ENCODE data around the gene MZT2B. TPM values are rescaled to one million over a fixed set of nuclear protein-coding genes. Genes with fewer than 3 reads are reported as not detected.
"Not testable (repeated sequence)": the region's sequence is repeated elsewhere in the genome, so short reads cannot be mapped to it uniquely, and the experiment has no call there.

MZT2B gene
- total and polyA plus RNA-seq, 2 donors (not counting 1 experiment from before 2014, with no cell fraction given), result 54.0 to 254 TPM

GRCh38 chr2:130198343-130198742 is 16.3 kb downstream of the MZT2B start, which contains the start of gene TUBA3E:
Gene TUBA3E, minus strand, starts transcription at chr2:130198439. Its CDS starts 79 bp downstream, at chr2:130198360.
- Histone ChIP-seq H3K36me3 (ENCODE audit: control insufficient read depth, insufficient read depth, low read length) (no peaks in the 10 kb centered on the region), H3K79me2 (ENCODE audit: control insufficient read depth, insufficient read depth, low read length) (no peaks in the 10 kb centered on the region), H3K27ac (ENCODE audit: insufficient read depth, low read length) (no peak within 1 kb of the TSS), H3K9me3 (ENCODE audit: control insufficient read depth, insufficient read depth, low read depth, low read length) (no peaks in the 10 kb centered on the region), H3K4me1 (ENCODE audit: control insufficient read depth, extremely low read depth, insufficient read depth, low read length) (no peaks in the 10 kb centered on the region), H3K27me3 (ENCODE audit: control insufficient read depth, insufficient read depth, low read length) (no peaks in the 10 kb centered on the region), H3K4me2 (ENCODE audit: extremely low read depth, insufficient read depth, low read length) (no peak within 1 kb of the TSS), H2AFZ (ENCODE audit: low read length) (no peak within 1 kb of the TSS), H3K4me3 (replicated peaks in 1 of 4; ENCODE audit: control extremely low read depth in 1 of 4, insufficient read depth in 1 of 4, low read depth in 3 of 4, low read length in 4 of 4) (no peak within 1 kb of the TSS), H4K20me1 (ENCODE audit: control insufficient read depth, extremely low read depth, insufficient read depth, low read length) (no peaks in the 10 kb centered on the region), H3K9ac (ENCODE audit: insufficient read depth, low read length) (no peak within 1 kb of the TSS)
- DNase-seq (ENCODE audit: low read depth in 2 of 2), result no peak
- TF ChIP-seq EZH2 (IDR thresholded peaks at IDR 0.05; ENCODE audit: low read length, missing control alignments) (no peak), CTCF (conservative IDR thresholded peaks at IDR 0.05 in 1 of 2, IDR thresholded peaks at IDR 0.05 in 1 of 2; ENCODE audit: low read depth in 1 of 2, low read length in 2 of 2) (no peak)

- not testable (repeated sequence) for H3K4me3 ChIP-seq (replicated peaks in 1 of 4; ENCODE audit: control extremely low read depth in 1 of 4, insufficient read depth in 1 of 4, low read depth in 3 of 4, low read length in 4 of 4); H3K36me3 ChIP-seq (ENCODE audit: control insufficient read depth, insufficient read depth, low read length); H3K27me3 ChIP-seq (ENCODE audit: control insufficient read depth, insufficient read depth, low read length); H3K79me2 ChIP-seq (ENCODE audit: control insufficient read depth, insufficient read depth, low read length); H3K9ac ChIP-seq (ENCODE audit: insufficient read depth, low read length); H3K4me2 ChIP-seq (ENCODE audit: extremely low read depth, insufficient read depth, low read length); H3K4me1 ChIP-seq (ENCODE audit: control insufficient read depth, extremely low read depth, insufficient read depth, low read length); H3K27ac ChIP-seq (ENCODE audit: insufficient read depth, low read length); H2AFZ ChIP-seq (ENCODE audit: low read length); H3K9me3 ChIP-seq (ENCODE audit: control insufficient read depth, insufficient read depth, low read depth, low read length); DNase-seq (ENCODE audit: low read depth in 2 of 2); H4K20me1 ChIP-seq (ENCODE audit: control insufficient read depth, extremely low read depth, insufficient read depth, low read length)
Observed at GRCh38 chr2:130202518-130202917, 20.5 kb downstream of the MZT2B start.

GRCh38 chr2:130203150-130203549 is 21.1 kb downstream of the MZT2B start:
- H2AFZ ChIP-seq (ENCODE audit: low read length); H3K4me1 ChIP-seq (ENCODE audit: control insufficient read depth, extremely low read depth, insufficient read depth, low read length); H3K4me3 ChIP-seq (replicated peaks in 1 of 4; ENCODE audit: control extremely low read depth in 1 of 4, insufficient read depth in 1 of 4, low read depth in 3 of 4, low read length in 4 of 4); H3K4me2 ChIP-seq (ENCODE audit: extremely low read depth, insufficient read depth, low read length); H4K20me1 ChIP-seq (ENCODE audit: control insufficient read depth, extremely low read depth, insufficient read depth, low read length); H3K79me2 ChIP-seq (ENCODE audit: control insufficient read depth, insufficient read depth, low read length); H3K9ac ChIP-seq (ENCODE audit: insufficient read depth, low read length); H3K27ac ChIP-seq (ENCODE audit: insufficient read depth, low read length); H3K9me3 ChIP-seq (ENCODE audit: control insufficient read depth, insufficient read depth, low read depth, low read length); H3K27me3 ChIP-seq (ENCODE audit: control insufficient read depth, insufficient read depth, low read length); H3K36me3 ChIP-seq (ENCODE audit: control insufficient read depth, insufficient read depth, low read length); DNase-seq (ENCODE audit: low read depth in 2 of 2): not testable (repeated sequence)

GRCh38 chr2:130207051-130207450 is 25.0 kb downstream of the MZT2B start:
- H3K4me1 ChIP-seq (ENCODE audit: control insufficient read depth, extremely low read depth, insufficient read depth, low read length); DNase-seq (ENCODE audit: low read depth in 2 of 2); H3K9me3 ChIP-seq (ENCODE audit: control insufficient read depth, insufficient read depth, low read depth, low read length); H3K9ac ChIP-seq (ENCODE audit: insufficient read depth, low read length); H4K20me1 ChIP-seq (ENCODE audit: control insufficient read depth, extremely low read depth, insufficient read depth, low read length); H3K4me3 ChIP-seq (replicated peaks in 1 of 4; ENCODE audit: control extremely low read depth in 1 of 4, insufficient read depth in 1 of 4, low read depth in 3 of 4, low read length in 4 of 4); H3K27ac ChIP-seq (ENCODE audit: insufficient read depth, low read length); H2AFZ ChIP-seq (ENCODE audit: low read length); H3K27me3 ChIP-seq (ENCODE audit: control insufficient read depth, insufficient read depth, low read length); H3K79me2 ChIP-seq (ENCODE audit: control insufficient read depth, insufficient read depth, low read length); H3K36me3 ChIP-seq (ENCODE audit: control insufficient read depth, insufficient read depth, low read length); H3K4me2 ChIP-seq (ENCODE audit: extremely low read depth, insufficient read depth, low read length): not testable (repeated sequence)

- DNase-seq (ENCODE audit: low read depth in 2 of 2); H3K36me3 ChIP-seq (ENCODE audit: control insufficient read depth, insufficient read depth, low read length); H3K9ac ChIP-seq (ENCODE audit: insufficient read depth, low read length); H3K9me3 ChIP-seq (ENCODE audit: control insufficient read depth, insufficient read depth, low read depth, low read length); H3K4me3 ChIP-seq (replicated peaks in 1 of 4; ENCODE audit: control extremely low read depth in 1 of 4, insufficient read depth in 1 of 4, low read depth in 3 of 4, low read length in 4 of 4); H2AFZ ChIP-seq (ENCODE audit: low read length); H3K4me2 ChIP-seq (ENCODE audit: extremely low read depth, insufficient read depth, low read length); H3K79me2 ChIP-seq (ENCODE audit: control insufficient read depth, insufficient read depth, low read length); H3K4me1 ChIP-seq (ENCODE audit: control insufficient read depth, extremely low read depth, insufficient read depth, low read length); H3K27ac ChIP-seq (ENCODE audit: insufficient read depth, low read length); H4K20me1 ChIP-seq (ENCODE audit: control insufficient read depth, extremely low read depth, insufficient read depth, low read length); H3K27me3 ChIP-seq (ENCODE audit: control insufficient read depth, insufficient read depth, low read length): not testable (repeated sequence)
Observed at GRCh38 chr2:130219147-130219546, 37.1 kb downstream of the MZT2B start.

- H2AFZ ChIP-seq (ENCODE audit: low read length); H3K9ac ChIP-seq (ENCODE audit: insufficient read depth, low read length); H4K20me1 ChIP-seq (ENCODE audit: control insufficient read depth, extremely low read depth, insufficient read depth, low read length); H3K36me3 ChIP-seq (ENCODE audit: control insufficient read depth, insufficient read depth, low read length); DNase-seq (ENCODE audit: low read depth in 2 of 2); H3K4me3 ChIP-seq (replicated peaks in 1 of 4; ENCODE audit: control extremely low read depth in 1 of 4, insufficient read depth in 1 of 4, low read depth in 3 of 4, low read length in 4 of 4); H3K79me2 ChIP-seq (ENCODE audit: control insufficient read depth, insufficient read depth, low read length); H3K27me3 ChIP-seq (ENCODE audit: control insufficient read depth, insufficient read depth, low read length); H3K4me1 ChIP-seq (ENCODE audit: control insufficient read depth, extremely low read depth, insufficient read depth, low read length); H3K4me2 ChIP-seq (ENCODE audit: extremely low read depth, insufficient read depth, low read length); H3K9me3 ChIP-seq (ENCODE audit: control insufficient read depth, insufficient read depth, low read depth, low read length); H3K27ac ChIP-seq (ENCODE audit: insufficient read depth, low read length): not testable (repeated sequence)
Observed at GRCh38 chr2:130220505-130220904, 38.4 kb downstream of the MZT2B start.

All from fibroblast of lung (primary cell).